GM19025 (cell line): Measurements from ENCODE around the gene TTC34.

Source experiments
- ATAC-seq: cut with Tn5 transposase; IDR thresholded peaks from one replicate; pipeline ENCODE4 v1.9.1; 2021; ENCODE audit warnings: mild to moderate bottlenecking, low read depth, moderate library complexity; ENCODE audit not compliant: unreplicated experiment

The TTC34 gene

DNA sequence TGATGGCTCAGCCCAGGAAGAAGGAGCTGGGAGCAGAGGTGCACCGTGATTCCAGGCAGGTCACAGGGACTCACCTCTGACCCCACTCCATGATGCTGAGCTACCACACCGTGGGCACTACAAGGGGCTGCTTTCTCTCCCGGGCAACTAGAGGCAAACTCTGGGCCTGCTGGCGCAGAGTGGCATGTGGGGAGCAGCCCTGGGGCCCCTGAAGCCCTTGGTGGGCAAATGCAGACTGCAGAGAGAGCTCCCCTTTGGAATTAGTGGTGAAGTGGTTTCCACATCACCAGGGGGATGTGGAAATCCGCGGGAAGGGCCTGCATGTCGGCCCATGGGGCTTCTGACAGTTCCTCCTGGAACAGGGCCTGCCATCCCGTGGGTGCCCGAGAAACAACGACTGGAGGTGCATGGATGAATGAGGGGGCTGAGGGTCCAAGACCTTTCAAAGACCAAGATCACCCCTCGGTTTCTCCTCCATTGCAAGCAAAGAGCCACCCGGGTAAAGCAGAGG lies 156.8 kb downstream of the TTC34 start:
- ATAC-seq: no peak

DNA sequence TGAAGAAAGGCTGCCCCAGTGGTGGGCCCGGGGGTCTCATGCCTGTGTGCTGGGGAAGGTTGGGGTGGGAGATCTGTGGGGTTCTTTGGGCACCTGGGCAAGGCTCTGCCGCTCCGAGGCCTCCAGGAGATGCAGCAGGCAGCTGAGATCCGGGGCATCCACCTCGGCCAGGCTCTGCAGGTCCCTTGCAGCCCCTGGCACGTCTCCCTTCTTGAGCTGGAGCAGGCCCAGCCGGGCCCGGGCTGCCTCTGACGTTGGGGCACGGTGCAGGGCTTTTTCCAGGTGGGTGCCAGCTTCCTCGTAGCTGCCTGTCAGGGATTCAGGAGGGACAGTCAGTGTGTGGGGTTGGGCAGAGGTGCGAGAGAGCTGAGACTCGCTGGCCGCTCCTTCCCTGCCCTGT lies 157.3 kb downstream of the TTC34 start:
- no peak for ATAC-seq

DNA sequence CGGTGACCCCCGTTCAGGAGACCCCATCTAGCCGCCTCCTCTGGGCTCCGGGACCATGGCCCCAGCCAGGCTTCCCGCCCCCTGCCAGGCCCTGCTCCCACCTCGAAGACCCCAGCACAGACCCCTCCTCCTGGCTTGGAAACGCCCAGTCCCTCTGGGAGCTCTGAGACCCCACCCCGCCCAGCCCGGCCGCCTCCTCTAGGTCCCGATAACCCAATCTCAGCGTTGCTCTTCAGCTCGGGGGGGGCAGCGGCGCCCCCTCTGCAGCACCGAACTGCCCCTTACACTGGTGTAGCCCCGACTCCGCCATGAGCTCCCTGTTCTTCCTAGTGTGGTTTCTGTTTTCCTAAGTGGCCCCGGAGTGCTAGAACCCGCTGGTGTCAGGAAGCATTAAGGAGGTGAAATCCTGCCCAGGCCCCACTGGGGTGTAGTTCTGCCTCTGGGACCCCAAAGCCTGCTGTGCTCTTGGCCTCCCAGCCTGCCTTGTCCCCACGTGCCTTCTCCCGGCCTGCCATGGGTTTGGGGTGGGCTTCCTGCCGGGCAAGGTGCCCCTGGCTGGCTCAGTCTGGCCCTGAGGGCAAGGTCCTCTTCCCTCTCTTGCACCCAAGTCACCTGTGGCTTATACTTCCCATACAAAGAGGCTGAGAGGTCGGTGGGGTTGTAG lies 157.9 kb downstream of the TTC34 start:
- ATAC-seq: no peak

DNA sequence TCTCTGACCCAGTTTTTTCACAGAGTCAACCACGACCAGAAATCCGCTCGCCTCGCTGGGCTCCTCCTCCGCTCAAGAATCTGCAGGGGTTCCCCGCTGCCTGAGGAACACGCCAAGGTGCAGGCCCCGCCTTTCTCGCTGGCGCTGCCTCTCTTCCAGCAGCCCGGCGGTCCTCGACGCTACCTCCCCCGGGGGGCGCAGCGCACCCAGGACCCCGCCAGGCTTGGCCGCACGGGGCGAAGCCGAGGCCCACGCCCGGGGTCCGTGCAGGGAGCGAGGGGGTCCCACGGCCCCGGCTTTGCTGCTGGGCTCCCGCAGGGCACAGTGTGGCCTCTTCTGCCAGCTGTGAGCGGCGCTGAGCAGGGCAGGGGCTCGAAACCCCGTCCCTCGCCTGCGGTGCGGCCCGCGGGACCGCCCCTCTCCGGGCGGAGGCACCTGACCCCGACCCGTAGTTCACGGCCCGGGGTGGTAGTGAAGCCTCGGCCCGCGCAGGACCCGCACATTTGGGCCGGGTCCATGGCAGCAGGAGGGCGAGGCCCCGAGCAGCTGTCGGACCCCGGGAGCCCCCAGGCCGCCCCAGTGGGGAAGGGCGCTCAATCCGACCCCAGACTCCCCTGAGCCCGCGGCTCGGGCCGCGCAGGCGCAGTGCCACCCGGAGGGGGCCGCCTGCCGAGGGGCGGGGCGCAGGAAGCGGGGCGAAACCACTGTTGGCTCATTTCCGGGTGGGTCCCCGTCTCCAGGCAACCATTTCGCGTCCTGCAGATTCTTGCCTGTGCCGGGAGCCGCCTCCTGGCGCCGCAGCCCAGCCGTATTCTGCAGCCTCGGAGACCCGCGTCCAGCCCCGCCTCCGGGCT lies 158.7 kb downstream of the TTC34 start:
- peak; percentile 71 for ATAC-seq

DNA sequence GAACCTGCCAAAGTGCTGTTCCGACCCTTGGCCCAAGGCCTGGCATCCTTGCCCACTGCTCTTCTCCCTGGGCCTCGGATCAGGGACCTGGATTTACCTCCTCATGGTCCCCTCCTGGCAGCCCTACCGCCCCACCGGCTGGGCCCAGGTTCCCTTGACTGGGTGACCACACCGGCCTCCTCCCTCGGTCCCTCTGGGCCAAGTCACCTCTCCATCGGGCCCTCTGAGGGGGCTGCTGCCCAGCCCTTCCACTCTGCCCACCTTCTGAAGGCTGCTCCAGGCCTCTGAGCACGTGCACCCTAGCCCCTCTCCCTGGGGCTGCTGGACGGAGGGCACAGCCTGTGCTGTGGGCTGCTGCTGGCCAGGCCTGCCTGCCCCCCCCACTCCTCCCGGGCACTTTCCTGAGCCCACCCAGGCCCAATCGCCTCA lies 159.3 kb downstream of the TTC34 start:
- ATAC-seq: no peak

DNA sequence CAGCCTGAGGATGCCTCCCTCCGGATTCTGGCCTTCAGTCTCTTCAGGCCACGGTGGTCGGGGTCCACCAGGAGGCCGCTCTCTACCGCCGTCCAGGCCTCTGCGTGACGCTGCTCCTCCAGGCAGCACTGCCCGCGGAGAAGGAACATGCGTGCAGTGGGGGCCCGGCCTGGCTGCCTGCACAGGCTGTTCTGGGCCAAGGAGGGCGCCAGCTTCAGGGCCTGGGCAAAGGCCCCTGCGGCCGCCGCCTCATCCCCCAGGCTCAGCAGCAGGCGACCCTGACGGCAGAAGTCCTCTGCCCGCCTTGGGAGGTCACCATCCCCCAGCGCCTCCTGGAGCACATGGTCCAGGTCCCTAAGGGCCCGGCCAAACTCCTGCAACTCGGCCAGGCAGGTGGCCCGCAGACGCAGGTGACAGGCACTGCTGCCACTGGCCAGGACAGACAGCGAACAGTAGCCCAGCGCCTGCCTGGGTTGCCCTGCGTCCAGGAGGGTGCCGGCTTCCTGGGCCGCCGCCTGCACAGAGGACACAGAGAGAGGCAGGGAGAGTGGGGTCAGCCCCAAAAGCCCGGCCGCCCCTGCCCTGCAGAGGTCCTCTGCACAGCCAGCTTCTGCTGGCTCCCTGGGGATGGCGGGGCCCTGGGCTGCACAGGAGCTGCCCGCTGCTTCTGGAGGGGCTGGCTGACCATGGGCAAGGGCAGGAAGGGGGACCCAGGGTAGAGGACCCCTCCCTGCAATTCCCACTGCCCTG lies 159.9 kb downstream of the TTC34 start:
- ATAC-seq: no peak

DNA sequence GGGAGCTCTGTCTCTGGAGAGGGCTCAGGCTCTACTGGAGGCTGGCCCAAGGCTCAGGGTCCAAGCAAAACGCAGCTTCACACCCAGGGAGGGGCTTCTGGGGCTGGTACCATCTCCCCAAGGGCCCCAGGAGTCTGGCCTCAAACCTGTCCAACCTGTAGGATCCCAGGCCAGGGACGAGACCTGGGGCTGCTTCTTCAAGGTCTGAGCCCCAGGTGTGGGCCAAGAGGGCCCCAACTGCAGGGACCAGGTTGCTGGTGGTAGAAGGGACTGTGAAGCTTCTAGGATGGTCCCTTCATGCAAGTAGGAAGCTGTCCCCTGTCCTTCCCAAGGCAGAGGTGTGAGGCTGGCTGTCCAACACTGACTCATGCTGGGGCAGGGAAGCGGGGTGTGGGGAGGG lies 160.9 kb downstream of the TTC34 start:
- no peak for ATAC-seq

DNA sequence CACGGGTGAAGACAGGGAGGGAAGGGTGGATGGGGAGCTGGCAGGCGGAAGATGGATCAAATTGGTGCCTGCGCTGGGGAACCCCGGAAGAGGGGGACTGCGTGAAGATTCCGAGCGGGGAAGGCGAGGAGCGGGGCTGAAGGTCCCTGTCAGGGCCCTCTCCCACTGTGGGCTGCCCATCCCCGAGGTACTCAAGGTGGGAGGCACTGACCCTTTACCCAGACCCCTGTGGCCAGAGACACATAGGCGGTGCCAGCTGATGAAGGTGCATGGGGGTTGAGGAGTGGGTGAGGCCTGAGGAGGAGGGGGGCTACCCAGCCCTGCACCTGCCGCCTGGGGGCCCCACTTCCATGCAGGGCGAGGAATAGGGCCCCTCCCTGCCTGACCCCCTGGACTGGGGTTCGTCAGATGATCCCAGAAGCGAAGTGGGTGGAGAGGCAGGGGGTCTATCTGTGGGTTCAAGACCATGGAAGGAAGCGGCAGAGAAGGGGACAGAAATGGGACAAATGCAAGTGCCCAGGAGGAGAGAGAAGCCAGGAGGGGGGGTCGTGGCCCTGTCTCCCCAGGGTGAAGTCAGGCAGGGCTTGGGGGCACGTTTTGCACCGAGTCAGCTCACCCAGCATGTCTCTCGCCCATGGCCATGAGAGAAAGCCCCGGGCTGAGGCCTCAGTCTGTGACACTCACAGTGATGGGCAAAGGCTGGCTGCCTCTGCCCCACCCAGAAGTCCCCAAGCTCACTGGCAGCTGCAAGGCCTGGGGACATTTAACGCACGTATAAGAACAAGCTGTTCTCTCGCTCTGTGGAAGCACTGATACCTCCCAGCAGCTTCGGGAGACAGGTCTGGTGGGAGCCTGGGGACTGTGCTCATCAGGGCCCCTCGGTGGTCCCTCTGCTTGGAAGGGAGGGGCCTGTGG lies 161.6 kb downstream of the TTC34 start:
- no peak for ATAC-seq

DNA sequence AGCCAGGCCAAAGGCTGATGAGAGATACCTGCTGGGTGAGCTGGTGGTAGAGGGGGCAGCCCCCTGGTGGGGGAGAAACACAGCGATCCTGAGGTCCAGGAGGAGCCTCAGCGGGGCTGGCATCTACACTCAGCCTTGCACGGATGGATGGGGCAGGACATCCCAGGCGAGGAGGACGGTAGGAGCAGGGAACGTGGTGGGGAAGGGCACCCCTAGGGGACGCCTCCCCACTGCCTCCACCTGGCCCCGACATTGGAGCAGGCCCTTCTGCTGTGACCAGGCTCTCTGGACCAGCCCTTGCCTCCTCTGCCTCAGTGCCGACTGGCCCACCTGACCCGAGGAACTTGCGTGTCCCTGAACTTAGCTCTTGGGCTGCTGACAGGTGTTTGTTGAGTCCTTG lies 162.3 kb downstream of the TTC34 start:
- ATAC-seq: no peak

DNA sequence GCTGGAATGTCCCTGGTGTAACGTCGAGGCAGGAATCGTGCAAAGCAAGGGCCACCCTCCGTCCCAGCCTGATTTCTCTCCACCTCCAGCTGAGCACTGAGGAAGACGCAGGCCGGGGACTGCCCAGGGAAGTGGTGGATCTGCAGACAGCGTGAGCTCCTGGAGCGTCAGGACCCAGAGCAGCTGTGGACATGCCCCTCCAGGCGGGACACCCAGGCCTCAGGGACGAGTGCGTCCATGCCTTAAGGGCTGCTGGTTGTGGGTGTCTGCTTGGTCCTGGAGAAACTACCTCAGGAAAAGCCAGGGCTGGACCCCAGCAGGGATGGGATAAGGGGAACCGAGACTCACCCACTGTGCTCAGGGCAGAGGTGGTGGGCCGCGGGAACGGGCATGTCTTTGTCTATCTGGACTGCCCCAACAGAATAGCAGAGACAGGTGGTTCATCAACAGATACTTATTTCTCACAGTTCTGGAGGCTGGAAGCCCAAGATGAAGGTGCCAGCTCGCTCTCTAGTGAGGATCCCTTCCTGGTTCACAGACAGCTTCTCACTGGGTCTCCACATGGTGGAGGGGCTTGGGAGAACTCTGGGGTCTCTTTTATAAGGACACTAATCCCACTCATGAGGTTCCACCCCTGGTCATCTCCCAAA lies 162.9 kb downstream of the TTC34 start:
- no peak for ATAC-seq

DNA sequence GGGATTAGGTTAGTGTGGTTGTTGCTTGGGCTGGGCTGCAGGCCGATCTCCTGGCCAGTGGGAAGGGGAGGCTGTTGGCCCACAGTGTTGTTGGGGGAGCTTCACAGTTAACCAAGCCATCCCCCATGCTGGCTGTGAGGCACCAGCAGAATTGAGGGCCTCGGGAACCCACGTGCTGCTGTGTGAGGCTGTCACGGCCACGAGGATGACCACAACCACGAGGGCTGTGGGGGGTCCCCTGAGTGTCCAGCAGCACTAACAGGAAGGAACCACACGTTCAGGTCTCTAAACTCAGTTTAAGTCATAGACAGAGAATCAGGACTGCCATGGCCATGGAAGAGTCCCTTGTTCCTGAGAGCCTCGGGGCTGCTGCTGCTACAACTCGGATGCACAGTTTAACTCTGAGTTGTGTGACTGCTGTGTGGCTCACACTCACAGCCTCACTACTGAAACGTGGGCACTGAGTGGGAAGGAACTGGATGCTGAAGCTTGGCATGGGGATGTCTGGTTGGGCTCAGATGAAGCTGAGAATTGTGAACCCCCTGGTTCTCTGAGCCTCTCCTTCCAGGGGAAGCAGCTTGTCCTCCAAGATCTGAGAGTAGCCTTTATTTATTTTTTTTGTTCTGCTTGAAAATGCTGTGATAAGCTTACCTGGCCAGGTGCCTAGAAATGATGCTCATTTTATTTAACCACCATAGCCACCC lies 163.9 kb downstream of the TTC34 start:
- no peak for ATAC-seq

DNA sequence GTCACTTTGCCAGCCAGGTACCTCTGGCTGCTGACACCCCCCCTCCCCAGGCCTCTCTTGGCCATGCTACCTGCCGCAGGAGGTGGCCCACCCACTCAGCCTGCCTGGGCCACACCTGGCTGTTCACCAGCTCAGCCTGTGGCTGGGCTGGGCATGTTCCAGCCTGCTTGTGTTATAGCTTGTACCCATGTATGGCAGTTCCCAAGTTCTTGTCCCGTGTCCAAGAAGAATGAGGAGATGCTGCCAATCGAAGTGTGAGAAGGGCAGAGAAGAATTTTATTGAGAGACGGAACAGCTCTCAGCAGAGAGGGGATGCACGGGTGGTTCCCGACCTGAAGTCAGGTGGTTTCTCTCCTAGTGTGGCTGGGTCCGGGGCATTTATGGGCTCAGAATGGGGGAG lies 164.8 kb downstream of the TTC34 start:
- ATAC-seq: no peak

DNA sequence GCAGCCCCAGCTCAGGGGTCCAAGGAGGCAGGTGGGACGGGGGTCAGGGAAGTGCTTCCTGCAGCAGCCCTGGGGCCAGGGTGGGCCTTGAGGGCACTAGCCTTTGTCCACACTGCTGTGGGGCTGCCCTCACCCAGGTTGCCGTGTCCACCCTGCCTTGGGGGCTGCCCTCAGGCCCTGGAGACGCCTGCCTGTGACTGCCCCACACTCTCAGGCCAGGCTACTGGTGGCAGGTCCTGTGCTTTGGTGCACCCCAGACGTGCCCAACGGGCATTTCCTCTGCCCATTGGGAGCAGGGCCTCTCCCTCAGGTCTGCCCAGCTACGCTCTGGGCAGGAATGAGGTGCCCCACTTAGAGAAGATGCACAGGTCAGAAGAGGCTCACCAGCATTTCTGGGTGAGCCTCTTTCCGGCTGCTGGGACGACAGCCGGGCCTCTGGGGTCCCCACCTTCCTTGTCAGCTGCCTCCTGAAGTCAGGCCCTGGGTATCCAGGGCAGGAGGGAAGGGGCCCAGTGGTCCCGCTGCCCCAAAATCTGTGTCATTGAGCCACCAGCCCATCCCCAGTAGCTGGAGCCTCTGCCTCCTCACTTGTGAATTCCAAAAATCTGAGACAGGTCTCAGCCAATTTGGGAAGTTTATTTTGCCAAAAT lies 166.0 kb downstream of the TTC34 start:
- no peak for ATAC-seq

DNA sequence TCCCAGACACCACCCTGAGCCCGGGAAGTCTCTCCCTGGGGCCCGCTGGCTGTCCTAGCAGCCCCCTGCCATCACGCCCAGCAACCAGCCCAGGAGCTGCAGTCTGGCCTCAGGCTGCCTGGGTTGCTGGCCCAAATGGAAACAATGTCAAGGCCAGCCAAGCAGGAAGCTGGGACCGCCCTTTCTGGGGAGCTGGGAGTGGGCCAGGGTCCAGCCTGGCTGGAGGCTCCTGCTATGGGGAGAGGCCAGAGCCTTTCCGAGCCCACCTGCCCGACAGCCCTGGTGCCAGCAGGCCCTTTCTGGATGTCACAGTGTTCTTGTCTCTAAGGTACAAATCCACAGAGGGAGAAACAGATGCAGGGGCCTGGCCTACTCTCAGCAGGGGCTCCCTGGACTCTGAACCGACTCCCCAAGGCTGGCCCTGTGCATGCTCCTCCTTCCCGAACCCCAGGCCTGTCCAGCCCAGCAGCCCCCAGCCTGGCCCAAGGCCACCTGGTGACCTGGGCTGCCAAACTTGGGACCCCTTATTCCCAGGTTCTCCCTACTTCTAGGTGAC lies 167.5 kb downstream of the TTC34 start:
- no peak for ATAC-seq

DNA sequence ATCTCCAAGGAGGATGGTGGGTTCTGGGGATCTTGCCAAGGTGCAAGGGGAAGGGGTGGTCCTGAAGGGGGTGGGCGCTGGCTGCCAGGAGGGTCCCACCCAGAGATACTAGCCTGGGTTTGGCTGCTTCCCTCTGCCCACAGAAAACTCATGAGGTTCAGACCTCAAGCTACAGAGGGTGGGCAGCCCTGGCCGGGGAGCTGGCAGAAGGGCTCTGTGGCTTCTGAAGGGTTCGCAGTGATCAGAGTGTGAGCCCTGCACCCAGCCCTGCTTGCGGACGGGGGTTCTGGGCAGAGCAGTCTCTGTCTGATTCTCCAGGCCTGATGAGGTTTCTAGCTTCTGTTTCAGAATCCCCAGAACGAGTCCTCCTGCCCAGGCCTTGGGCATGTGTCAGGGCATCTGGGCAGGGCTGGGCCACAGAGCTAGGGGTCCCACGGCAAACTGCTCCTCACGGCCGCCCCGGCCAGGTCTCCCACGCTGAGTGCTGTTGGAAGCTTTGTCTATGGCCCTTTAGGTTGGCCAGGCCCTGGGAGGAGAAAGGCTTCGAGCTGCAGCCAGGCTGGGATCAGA lies 168.0 kb downstream of the TTC34 start:
- no peak for ATAC-seq

DNA sequence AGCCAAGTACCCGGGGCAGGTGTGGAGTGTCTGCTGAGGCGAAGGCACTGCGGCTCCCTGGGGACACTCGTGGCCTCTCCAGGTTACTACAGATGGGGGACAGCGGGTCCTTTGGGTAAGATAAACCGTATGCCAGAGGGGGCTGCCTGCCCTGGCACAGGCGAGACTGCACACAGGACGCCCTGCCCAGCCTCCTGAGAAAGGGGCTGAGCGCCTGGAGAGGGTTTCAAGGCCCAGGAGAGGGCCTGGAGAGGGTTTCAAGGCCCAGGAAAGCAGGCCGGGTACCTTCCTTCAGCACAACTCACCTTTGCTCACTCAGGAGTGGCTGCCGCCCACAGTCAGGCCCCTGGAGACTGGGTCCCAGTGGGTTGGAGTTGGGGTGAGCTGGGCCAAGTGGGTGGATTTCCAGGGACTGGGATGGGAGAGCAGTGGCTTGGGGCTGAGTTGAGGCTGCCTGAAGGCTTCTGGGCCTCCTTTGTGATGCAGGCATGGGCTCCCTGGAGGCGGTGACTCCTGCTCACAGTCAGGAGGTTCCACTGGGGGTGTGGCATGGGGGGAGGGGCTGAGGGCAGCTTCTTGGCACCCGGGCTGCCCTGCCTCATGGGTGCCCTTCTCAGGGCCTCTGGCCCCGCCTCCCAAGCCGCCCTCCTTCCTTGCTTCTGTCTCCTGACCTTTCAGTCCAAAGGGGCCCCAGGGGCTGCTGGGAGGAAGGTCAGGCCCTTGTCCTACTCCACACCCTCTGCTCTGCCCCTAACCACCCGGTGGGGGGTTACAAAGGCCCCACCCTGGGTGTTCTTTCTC lies 168.7 kb downstream of the TTC34 start, which contains the start of gene MMEL1:
Gene MMEL1 (minus strand): TSS at position 456 of the 801 bp plus-strand sequence. CDS start 3,532 bp downstream, outside the sequence.
- no peak for ATAC-seq

DNA sequence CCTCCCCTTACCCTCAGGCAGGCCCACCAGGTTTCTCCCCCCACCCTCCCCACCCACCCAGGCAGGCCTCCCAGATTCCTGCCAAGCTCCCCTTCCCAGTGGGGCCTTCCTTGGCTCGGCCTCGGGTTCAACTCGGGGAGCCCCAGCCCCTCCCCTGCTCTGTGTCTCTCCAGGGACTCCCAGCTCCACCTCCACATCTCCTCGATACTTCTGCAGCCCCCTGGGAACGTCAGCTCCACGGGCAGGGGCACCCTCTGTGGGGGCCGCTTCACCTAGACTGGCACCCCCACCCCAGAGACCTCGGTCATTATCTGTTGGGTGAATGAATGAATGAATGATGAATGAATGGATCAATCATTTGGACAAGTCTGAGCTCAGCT lies 169.5 kb downstream of the TTC34 start:
- ATAC-seq: no peak
